Nephron (organoid): Measurements from ENCODE around the gene AOC3.
"Not testable (repeated sequence)": the region's sequence is repeated elsewhere in the genome, so short reads cannot be mapped to it uniquely, and the experiment has no call there.

Experiments used
- H3K27ac Mint-ChIP-seq, 3 experiments: 2 replicates each; pipeline ENCODE4 v1.8.0; 2020; ENCODE audit warnings: mixed read lengths in 3 of 3, mild to moderate bottlenecking in 2 of 3, moderate library complexity in 1 of 3
- H3K27me3 Mint-ChIP-seq: 2 replicates; pipeline ENCODE4 v1.8.0; 2021; ENCODE audit warnings: low read depth, mild to moderate bottlenecking, moderate library complexity, mixed read lengths
- H3K36me3 Mint-ChIP-seq: 2 replicates; pipeline ENCODE4 v1.8.0; 2020; ENCODE audit warnings: low read depth, mixed read lengths
- H3K4me1 Mint-ChIP-seq: 2 replicates; pipeline ENCODE4 v1.8.0; 2020; ENCODE audit warnings: mixed read lengths
- H3K4me3 Mint-ChIP-seq, 3 experiments: 2 replicates each; pipeline ENCODE4 v1.8.0; 2020; ENCODE audit warnings: mild to moderate bottlenecking in 3 of 3, mixed read lengths in 3 of 3, moderate library complexity in 2 of 3
- H3K9me3 Mint-ChIP-seq: 2 replicates; pipeline ENCODE4 v1.8.0; 2020; ENCODE audit warnings: mixed read lengths
- TF ChIP-seq, protein P1 (sequence below), 3 experiments: fragments of 200-600 bp; sonication (generic); IDR thresholded peaks; one replicate each; pipeline ENCODE4 v1.5.0; 2021; ENCODE audit warnings: antibody characterized with exemption in 3 of 3; ENCODE audit not compliant: unreplicated experiment in 3 of 3

AOC3 gene

DNA sequence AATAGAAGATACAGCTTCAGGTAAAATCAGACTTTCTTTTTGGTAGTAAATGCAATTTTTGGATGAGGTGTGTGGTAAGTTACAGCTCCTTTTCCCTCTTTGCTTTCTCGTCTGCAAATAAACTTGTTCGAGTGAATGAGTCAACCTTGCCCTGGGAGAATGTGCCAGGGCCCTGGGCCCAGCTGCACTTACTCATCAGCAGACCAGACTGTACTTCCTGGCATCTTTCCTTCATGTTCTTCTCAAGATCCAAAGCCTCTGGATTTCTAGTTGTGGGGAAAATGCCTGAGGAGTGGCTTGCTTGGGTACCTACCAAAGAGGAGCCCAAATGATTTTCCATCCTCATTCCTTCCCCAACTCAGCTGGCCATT, 44.2 kb downstream of the AOC3 start:
- Mint-ChIP-seq H3K27ac (peak overlapping the region in 2 of 3 experiments; percentile 47 to 85), H3K36me3 (no peaks in the 10 kb centered on the region), H3K27me3 (peaks cover 5% of the 10 kb centered on the region), H3K9me3 (no peaks in the 10 kb centered on the region), H3K4me1 (peaks cover 16% of the 10 kb centered on the region), H3K4me3 (peak overlapping the region in 1 of 3 experiments; percentile 36)
- TF ChIP-seq, protein P1, sequence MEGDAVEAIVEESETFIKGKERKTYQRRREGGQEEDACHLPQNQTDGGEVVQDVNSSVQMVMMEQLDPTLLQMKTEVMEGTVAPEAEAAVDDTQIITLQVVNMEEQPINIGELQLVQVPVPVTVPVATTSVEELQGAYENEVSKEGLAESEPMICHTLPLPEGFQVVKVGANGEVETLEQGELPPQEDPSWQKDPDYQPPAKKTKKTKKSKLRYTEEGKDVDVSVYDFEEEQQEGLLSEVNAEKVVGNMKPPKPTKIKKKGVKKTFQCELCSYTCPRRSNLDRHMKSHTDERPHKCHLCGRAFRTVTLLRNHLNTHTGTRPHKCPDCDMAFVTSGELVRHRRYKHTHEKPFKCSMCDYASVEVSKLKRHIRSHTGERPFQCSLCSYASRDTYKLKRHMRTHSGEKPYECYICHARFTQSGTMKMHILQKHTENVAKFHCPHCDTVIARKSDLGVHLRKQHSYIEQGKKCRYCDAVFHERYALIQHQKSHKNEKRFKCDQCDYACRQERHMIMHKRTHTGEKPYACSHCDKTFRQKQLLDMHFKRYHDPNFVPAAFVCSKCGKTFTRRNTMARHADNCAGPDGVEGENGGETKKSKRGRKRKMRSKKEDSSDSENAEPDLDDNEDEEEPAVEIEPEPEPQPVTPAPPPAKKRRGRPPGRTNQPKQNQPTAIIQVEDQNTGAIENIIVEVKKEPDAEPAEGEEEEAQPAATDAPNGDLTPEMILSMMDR (IDR thresholded peaks at IDR 0.05; ENCODE audit: unreplicated experiment in 3 of 3), result no peak

DNA sequence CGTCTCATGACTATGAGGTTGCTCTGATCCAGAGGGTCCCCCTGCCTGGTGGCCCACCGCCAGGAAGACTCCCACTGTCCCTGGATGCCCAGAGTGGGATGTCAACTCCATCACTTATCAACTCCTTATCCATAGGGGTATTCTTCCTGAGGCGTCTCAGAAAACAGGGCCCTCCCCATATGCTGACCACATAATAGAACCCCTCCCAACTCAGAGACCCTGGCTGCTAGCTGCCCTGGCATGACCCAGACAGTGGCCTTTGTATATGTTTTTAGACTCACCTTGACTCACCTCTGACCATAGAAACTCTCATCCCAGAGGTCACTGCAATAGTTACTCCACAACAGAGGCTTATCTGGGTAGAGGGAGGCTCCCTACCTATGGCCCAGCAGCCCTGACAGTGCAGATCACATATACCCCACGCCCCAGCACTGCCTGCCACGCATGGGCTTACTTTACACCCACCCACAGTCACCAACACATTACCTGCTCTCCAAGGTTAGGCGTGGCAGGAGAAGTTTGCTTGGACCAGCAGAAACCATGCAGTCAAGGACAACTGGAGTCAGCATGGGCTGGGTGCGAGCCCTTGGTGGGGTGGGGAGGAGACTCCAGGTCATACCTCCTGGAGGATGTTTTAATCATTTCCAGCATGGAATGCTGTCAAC, 47.3 kb downstream of the AOC3 start:
- Mint-ChIP-seq H3K4me1 (peaks cover 4% of the 10 kb centered on the region), H3K27ac (peak overlapping the region in 1 of 3 experiments; percentile 36), H3K9me3 (no peaks in the 10 kb centered on the region), H3K4me3 (no peak overlapping the region), H3K27me3 (peaks cover 10% of the 10 kb centered on the region), H3K36me3 (no peaks in the 10 kb centered on the region)
- TF ChIP-seq, protein P1 (IDR thresholded peaks at IDR 0.05; ENCODE audit: unreplicated experiment in 3 of 3), result no peak

DNA sequence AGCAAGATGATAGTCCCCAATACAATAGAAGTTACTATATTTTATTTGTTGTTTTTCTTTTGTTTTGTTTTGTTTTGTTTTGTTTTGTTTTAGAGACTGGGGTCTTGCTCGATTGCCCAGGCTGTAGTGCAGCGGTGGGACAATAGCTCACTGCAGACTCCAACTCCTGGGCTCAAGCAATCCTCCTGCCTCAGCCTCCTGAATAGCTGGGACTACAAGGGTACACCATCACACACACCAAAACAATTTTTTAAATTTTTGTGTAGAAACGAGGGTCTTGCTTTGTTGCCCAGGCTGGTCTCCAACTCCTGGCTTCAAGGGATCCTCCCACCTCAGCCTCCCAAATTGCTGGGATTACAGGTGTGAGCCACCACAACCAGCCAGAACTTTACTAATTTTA, 49.0 kb downstream of the AOC3 start:
- not testable (repeated sequence) for H3K36me3 Mint-ChIP-seq, H3K4me1 Mint-ChIP-seq, H3K9me3 Mint-ChIP-seq, H3K4me3 Mint-ChIP-seq, H3K27ac Mint-ChIP-seq
- H3K27me3 Mint-ChIP-seq, result peaks cover 12% of the 10 kb centered on the region

DNA sequence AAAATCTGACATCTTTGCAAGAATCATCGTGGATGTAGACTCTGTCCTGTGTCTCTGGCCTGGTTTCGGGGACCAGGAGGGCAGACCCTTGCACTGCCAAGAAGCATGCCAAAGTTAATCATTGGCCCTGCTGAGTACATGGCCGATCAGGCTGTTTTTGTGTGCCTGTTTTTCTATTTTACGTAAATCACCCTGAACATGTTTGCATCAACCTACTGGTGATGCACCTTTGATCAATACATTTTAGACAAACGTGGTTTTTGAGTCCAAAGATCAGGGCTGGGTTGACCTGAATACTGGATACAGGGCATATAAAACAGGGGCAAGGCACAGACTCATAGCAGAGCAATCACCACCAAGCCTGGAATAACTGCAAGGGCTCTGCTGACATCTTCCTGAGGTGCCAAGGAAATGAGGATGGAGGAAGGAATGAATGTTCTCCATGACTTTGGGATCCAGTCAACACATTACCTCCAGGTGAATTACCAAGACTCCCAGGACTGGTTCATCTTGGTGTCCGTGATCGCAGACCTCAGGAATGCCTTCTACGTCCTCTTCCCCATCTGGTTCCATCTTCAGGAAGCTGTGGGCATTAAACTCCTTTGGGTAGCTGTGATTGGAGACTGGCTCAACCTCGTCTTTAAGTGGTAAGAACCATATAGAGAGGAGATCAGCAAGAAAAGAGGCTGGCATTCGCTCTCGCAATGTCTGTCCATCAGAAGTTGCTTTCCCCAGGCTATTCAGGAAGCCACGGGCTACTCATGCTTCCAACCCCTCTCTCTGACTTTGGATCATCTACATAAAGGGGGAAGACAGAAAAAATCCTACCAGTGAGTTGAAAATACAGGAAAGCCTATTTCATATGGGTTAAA, 49.7 kb downstream of the AOC3 start, which contains the start of gene G6PC1:
G6PC1 (plus strand) TSS at position 340 of the 872 bp plus-strand sequence; CDS start at position 418, 78 bp downstream.
- Mint-ChIP-seq H3K36me3 (no peaks in the 10 kb centered on the region), H3K27ac (no peak within 1 kb of the TSS), H3K27me3 (peaks cover 18% of the 10 kb centered on the region), H3K4me3 (no peak within 1 kb of the TSS), H3K9me3 (no peaks in the 10 kb centered on the region), H3K4me1 (no peaks in the 10 kb centered on the region)
- TF ChIP-seq, protein P1 (IDR thresholded peaks at IDR 0.05; ENCODE audit: unreplicated experiment in 3 of 3), result no peak

DNA sequence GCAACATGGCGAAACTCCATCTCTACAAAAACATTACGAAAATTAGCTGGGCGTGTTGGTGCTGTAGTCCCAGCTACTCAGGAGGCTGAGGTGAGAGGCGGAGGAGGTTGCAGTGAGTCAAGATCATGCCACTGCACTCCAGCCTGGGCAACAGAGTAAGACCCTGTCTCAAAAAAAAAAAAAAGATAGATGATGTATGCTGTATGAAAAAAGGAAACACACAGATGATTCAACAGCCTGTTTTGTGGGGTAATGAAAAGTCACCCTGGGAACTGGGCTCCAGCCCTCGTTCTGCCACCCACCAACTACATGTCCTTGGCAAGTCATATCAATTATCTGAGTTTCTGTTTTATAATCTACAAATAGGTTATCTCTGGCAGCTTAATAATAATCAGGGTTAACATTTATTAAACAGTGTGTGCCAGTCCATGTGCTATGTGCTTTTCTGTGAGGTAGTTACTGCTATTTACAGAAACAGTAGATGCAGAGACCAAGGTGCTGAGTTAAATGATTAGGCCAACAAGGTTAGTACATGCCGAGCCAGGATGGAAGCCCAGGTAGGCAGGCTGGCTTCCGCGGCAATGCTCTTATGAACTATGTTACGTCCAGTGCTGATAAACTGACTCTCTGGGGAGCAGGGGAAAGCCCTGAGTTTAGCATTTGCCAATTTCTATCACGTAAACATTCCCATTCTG, 50.7 kb downstream of the AOC3 start:
- TF ChIP-seq, protein P1 (IDR thresholded peaks at IDR 0.05; ENCODE audit: unreplicated experiment in 3 of 3), result no peak
- Mint-ChIP-seq H3K27ac (no peak overlapping the region), H3K9me3 (no peaks in the 10 kb centered on the region)

DNA sequence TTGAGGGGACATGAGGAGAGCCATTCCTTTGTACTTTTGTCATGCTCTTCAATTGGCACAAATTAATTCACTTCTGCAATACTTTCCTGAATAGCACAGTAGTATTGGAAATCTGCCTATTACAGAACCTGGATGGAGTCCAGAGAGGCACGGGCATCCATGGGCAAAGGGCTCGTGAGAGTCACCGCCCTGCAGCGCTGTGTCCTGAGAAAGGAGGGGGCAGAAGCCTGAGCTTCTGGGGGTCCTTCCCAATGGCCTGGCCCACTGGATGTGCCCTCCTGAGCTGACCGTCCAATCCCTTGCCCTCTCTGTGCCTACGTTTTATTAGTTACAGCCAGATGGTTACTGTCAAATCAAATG, 53.1 kb downstream of the AOC3 start:
- no peaks in the 10 kb centered on the region for H3K4me1 Mint-ChIP-seq
- H3K4me3 Mint-ChIP-seq, result no peak overlapping the region
- no peaks in the 10 kb centered on the region for H3K36me3 Mint-ChIP-seq
- no peaks in the 10 kb centered on the region for H3K9me3 Mint-ChIP-seq
- peaks cover 36% of the 10 kb centered on the region for H3K27me3 Mint-ChIP-seq
- TF ChIP-seq, protein P1 (IDR thresholded peaks at IDR 0.05; ENCODE audit: unreplicated experiment in 3 of 3), result no peak
- H3K27ac Mint-ChIP-seq, result no peak overlapping the region

More for the DNA sequence above, 50.7 kb downstream of the AOC3 start:
- Mint-ChIP-seq H3K4me3 (no peak overlapping the region), H3K27me3 (peaks cover 27% of the 10 kb centered on the region), H3K36me3 (no peaks in the 10 kb centered on the region), H3K4me1 (no peaks in the 10 kb centered on the region)
